ENCODE results near the gene RALGDS. TPM values are rescaled to one million over a fixed set of nuclear protein-coding genes. Genes with fewer than 3 reads are reported as not detected.

RALGDS gene
- polyA plus RNA-seq, 1 donor (not counting 4 experiments of a cell fraction or from before 2014, with no cell fraction given): 22.6 TPM

DNA sequence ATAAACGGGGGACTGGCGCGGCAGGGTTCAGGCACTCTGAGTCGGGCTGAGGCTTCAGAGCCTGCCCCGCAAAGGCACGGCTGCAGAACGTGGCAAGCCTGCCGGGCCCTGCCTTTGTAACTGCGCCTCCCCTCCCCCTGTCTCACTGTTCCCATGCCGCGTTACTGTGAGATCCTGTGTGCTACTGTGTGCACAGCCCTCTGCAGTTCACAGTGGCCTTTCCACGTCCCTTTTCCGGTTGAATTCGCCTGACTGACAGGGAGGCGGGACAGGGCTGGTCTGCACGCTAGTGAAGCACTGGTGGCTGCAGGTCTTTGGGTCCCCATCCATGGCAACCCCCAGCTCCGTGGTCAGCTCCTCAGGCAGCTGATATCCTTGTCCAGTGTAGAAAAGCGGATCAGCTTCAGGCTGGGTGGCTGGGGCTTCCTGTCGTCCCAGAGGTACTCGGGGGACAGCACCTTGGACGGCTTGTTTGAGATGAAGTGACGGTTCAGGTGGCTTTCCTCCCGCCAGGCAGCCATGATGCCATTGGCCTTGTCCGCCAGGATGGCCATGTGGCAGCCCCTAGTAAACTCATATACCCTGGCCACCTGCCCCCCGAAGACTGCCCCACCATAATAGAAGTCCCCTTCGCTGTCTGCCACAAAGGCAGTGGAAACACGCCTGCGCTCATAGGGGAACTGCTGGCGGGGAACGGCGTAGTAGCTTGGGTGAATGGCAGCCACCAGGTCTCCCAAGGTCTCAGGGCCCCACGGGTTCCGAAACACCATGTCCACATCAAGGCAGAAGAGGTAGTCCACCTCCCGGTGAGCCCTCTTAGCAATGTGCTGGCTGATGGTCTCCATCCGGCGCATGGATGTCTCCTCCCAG, 32.4 kb upstream of the RALGDS start:
- Histone ChIP-seq H3K4me3 (ENCODE audit: control insufficient read depth in 2 of 3, extremely low read depth in 1 of 3, insufficient read depth in 2 of 3, low read depth in 1 of 3, low read length in 3 of 3) (no peak overlapping the region), H3K4me1 (ENCODE audit: control insufficient read depth, extremely low read depth, insufficient read depth, low read length) (no peaks in the 10 kb centered on the region), H3K9ac (ENCODE audit: control insufficient read depth, extremely low read depth, insufficient read depth, low read length) (no peak overlapping the region), H3K4me2 (ENCODE audit: control insufficient read depth, extremely low read depth, insufficient read depth, low read depth, low read length) (no peak overlapping the region), H3K79me2 (ENCODE audit: control insufficient read depth, insufficient read depth, low read length) (no peaks in the 10 kb centered on the region), H3K27me3 (ENCODE audit: control insufficient read depth, extremely low read depth, insufficient read depth, low read length) (no peaks in the 10 kb centered on the region), H4K20me1 (ENCODE audit: control insufficient read depth, extremely low read depth, insufficient read depth, low read length) (no peaks in the 10 kb centered on the region), H3K9me3 (ENCODE audit: control insufficient read depth, low read depth, low read length) (no peaks in the 10 kb centered on the region), H3K9me1 (ENCODE audit: control insufficient read depth, extremely low read depth, insufficient read depth, low read length) (no peaks in the 10 kb centered on the region), H3K36me3 (ENCODE audit: control insufficient read depth in 2 of 2, extremely low read depth in 1 of 2, insufficient read depth in 2 of 2, low read length in 2 of 2) (no peaks in the 10 kb centered on the region), H3K27ac (ENCODE audit: control insufficient read depth, insufficient read depth, low read length) (no peak overlapping the region), H2AFZ (ENCODE audit: control insufficient read depth, low read length) (no peak overlapping the region)
- dilution Hi-C loops (cut with MboI; ENCODE audit: extremely low pct_ligation_motif_present, low sequenced_read_pairs): no loop called here
- TF ChIP-seq EZH2 (IDR thresholded peaks at IDR 0.05; ENCODE audit: low read length): no peak
- no peak for TF ChIP-seq CTCF (optimal IDR thresholded peaks at IDR 0.05 in 1 of 3, IDR thresholded peaks at IDR 0.05 in 1 of 3, conservative IDR thresholded peaks at IDR 0.05 in 1 of 3; ENCODE audit: extremely low read depth in 1 of 3, insufficient read depth in 2 of 3, low read length in 3 of 3)
- no peak for FAIRE-seq
- no peak for DNase-seq (ENCODE audit: low read depth, low spot score)

GRCh38 chr9:133151601-133152525, 30.8 kb upstream of the RALGDS start:
- H4K20me1 ChIP-seq (ENCODE audit: control insufficient read depth, extremely low read depth, insufficient read depth, low read length): no peaks in the 10 kb centered on the region
- no peak overlapping the region for H2AFZ ChIP-seq (ENCODE audit: control insufficient read depth, low read length)
- no peak overlapping the region for H3K4me3 ChIP-seq (ENCODE audit: control insufficient read depth in 2 of 3, extremely low read depth in 1 of 3, insufficient read depth in 2 of 3, low read depth in 1 of 3, low read length in 3 of 3)
- no peak for FAIRE-seq
- no peak overlapping the region for H3K27ac ChIP-seq (ENCODE audit: control insufficient read depth, insufficient read depth, low read length)
- H3K79me2 ChIP-seq (ENCODE audit: control insufficient read depth, insufficient read depth, low read length): peaks cover 4% of the 10 kb centered on the region
- no peak overlapping the region for H3K9ac ChIP-seq (ENCODE audit: control insufficient read depth, extremely low read depth, insufficient read depth, low read length)
- no peaks in the 10 kb centered on the region for H3K9me1 ChIP-seq (ENCODE audit: control insufficient read depth, extremely low read depth, insufficient read depth, low read length)
- dilution Hi-C loops (cut with MboI; ENCODE audit: extremely low pct_ligation_motif_present, low sequenced_read_pairs): no loop called here
- no peak overlapping the region for H3K4me2 ChIP-seq (ENCODE audit: control insufficient read depth, extremely low read depth, insufficient read depth, low read depth, low read length)
- TF ChIP-seq CTCF (optimal IDR thresholded peaks at IDR 0.05 in 1 of 3, IDR thresholded peaks at IDR 0.05 in 1 of 3, conservative IDR thresholded peaks at IDR 0.05 in 1 of 3; ENCODE audit: extremely low read depth in 1 of 3, insufficient read depth in 2 of 3, low read length in 3 of 3): no peak
- no peak for TF ChIP-seq EZH2 (IDR thresholded peaks at IDR 0.05; ENCODE audit: low read length)
- DNase-seq (ENCODE audit: low read depth, low spot score): no peak
- H3K4me1 ChIP-seq (ENCODE audit: control insufficient read depth, extremely low read depth, insufficient read depth, low read length): peaks cover 12% of the 10 kb centered on the region
- no peaks in the 10 kb centered on the region for H3K27me3 ChIP-seq (ENCODE audit: control insufficient read depth, extremely low read depth, insufficient read depth, low read length)
- H3K36me3 ChIP-seq (ENCODE audit: control insufficient read depth in 2 of 2, extremely low read depth in 1 of 2, insufficient read depth in 2 of 2, low read length in 2 of 2): peaks cover 0 to 1% of the 10 kb centered on the region in 2 experiments
- H3K9me3 ChIP-seq (ENCODE audit: control insufficient read depth, low read depth, low read length): no peaks in the 10 kb centered on the region
